CD4-positive, alpha-beta T cell treated with Interleukin-4 for 4 hours (primary cell): Measurements from ENCODE around the gene STK33.

Experiments
- DNase-seq: peaks from one replicate; pipeline ENCODE4 v3.0.0-alpha.2; 2020

STK33 gene

DNA sequence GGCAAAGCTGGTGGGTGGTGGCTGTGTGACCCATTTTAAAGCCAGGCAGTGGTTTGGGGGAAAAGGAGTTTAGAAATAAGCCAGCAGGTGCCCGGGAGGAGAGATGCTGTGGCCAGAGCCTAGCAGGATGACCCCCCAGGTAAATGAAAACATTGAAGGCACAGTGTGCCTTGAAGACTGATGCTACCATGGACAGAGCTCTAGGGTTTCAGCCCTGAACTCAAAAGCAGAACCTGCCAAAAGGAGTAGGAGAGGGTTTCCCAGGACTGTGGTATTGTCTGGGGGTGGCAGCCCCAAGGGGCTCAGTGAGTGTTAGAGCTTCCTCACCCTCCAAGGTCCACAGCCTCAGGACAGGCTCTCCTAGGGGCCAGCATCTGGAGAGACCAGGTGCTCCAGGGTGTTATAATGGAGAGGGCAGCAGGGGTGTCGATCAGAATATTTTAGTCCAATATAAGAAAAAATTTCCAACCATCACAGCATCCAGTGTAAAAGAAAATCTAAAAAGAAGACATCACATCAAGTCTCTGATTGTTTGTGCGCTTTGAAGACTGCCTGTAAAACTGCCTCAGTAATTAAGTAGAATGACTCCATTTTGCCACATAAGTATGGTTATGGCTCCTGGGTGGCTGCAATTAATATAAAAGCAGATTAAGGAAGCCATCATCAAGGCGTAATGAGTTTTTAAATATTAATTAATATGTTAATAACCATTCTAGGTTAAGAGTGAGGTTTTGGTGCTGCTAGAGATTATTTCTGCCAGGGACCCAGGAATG is 241.7 kb downstream of the STK33 start:
- DNase-seq: no peak

- DNase-seq: no peak
Measured at GRCh38 chr11:8351223-8351622, 242.8 kb downstream of the STK33 start.

- no peak for DNase-seq
Measured at GRCh38 chr11:8347978-8348377, 246.1 kb downstream of the STK33 start.

- DNase-seq: no peak
Measured at GRCh38 chr11:8346157-8346755, 247.8 kb downstream of the STK33 start.

DNA sequence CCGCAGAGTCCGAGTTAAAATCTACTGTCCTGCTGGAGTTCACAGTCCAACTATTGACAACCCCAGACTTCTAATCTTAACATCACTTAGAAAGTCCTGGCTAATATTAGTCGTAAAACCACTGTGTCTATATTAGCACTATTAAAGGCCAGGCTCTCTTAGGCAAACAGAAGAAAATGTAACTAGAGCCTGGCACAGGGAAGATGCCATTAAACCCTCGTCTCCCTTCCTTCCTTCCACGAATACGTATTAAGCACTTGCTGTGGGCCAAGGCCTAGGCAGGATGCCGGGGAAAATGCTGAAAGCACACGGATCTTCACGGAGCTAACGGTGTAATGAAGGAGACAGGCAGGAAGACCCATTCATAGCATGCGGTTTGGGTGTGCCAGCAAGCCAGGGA is 248.8 kb downstream of the STK33 start:
- no peak for DNase-seq

DNA sequence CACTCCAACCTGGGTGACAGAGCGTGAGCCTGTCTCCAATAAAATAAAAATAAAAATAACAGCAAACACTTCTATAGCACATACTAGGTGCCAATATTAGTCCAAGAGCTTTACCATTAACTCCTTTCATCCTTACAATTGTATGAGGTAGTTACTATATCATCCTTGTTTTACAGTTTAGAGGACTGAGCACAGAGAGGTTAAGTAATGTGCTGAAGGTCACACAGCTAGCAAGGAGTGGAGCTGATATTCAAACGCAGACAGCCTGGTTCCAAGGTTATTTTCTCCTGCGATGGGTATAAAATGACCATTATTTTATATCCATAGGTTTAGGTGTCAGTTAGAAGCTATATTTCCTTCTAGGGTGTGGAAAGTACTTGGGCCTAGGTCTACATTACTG is 249.7 kb downstream of the STK33 start:
- DNase-seq: no peak

DNA sequence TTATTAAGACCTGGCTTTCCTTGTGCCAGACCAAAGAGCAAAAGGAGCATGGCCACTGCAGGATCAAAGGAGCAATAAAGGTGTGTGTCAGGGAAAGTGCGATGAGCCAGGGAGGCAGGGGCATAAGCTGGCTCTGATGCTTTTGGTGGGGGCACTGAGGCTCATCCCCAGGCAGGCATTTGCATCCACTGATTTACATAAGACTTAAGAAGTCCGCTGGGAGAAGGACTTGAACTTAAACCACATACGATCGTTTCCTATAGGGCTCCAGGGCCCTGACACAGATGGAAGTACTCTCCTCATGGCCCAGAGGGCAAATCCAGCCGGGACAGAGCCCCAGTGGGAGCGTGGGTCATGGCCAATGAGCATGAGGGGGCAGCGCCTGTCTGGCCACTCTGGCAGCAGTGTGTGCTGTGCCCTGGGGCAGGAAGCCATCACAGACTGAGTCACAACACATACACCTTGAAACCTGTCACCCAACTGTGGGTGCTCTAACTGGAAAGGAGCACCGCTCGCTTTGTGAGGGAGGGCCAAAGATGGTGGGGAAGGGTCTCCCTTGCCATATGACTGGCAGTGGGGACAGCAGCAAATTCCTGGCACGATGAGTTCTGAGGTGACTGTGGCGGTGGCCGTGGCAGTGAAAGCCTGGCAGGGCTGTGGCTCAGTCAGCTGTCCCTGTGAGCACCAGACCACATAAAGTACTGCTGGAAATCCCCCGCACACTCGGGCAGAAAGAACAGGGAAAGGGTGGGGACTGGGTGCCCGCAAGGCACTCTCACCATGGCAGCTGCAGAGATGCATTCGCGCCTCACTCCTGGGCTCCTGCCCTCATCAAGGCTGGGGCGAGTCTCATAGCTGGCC is 251.0 kb downstream of the STK33 start:
- no peak for DNase-seq

DNA sequence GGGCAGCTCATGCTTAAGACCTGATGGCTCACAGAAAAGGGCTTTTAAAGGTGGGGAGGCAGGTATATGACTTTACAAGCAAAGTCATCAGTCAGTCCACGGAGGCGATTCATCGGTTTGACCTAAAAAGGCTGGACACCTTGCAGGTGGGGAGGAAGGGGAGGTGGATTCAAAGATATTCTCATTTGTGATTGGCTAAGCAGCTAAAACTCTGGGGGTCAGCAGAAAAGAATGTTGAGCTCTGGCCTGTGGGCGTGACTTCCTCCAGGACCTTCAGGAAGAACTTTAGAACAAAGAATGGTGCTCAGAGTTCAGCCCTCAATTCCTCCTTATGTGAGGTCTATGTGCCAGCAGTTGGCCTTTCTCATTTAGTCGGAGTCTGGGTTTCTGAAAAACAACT is 252.0 kb downstream of the STK33 start:
- no peak for DNase-seq
